HEK293T (cell line): ENCODE results near the gene HSD3B1.
"Not testable (repeated sequence)": the region's sequence is repeated elsewhere in the genome, so short reads cannot be mapped to it uniquely, and the experiment has no call there.

Source experiments
- ARNT ChIP-seq: fragments of 450-650 bp; IDR thresholded peaks from 2 replicates; pipeline ENCODE4 v1.6.1; 2017; ENCODE audit warnings: mild to moderate bottlenecking
- BHLHE40 ChIP-seq: fragments of 450-650 bp; IDR thresholded peaks from 2 replicates; pipeline ENCODE4 v1.6.1; 2016; ENCODE audit warnings: mild to moderate bottlenecking, moderate library complexity, borderline replicate concordance
- FOXA1 ChIP-seq: fragments of 450-650 bp; IDR thresholded peaks from 2 replicates; pipeline ENCODE4 v1.6.1; 2016; ENCODE audit warnings: mild to moderate bottlenecking
- HDGF ChIP-seq: fragments of 450-650 bp; IDR thresholded peaks from 2 replicates; pipeline ENCODE4 v1.6.1; 2017; ENCODE audit warnings: antibody characterized with exemption, borderline replicate concordance
- L3MBTL2 ChIP-seq: fragments of 450-650 bp; conservative IDR thresholded peaks from 2 replicates; pipeline ENCODE4 v1.6.1; 2016; ENCODE audit warnings: mild to moderate bottlenecking
- NFRKB ChIP-seq: fragments of 450-650 bp; IDR thresholded peaks from 2 replicates; pipeline ENCODE4 v1.6.1; 2016; ENCODE audit warnings: mild to moderate bottlenecking, moderate library complexity
- TARDBP ChIP-seq: fragments of 450-650 bp; IDR thresholded peaks from 2 replicates; pipeline ENCODE4 v1.6.1; 2016

- TF ChIP-seq HDGF, NFRKB, ARNT, TARDBP, FOXA1, BHLHE40, L3MBTL2: not testable (repeated sequence)
These were observed 10.7 kb downstream of the HSD3B1 start for GRCh38 chr1:119517667-119518066.
